Dendritic cell treated with granulocyte-macrophage colony-stimulating factor and Interleukin-4, amounts not matched to agents 40 ng/mL and 50 ng/mL, for 4 days (primary cell): Measurements from ENCODE around the gene CYP4F3.
A peak's percentile ranks its signal among the peaks of the same experiment; 100 is the strongest.

ENCODE experiments used
- H3K27ac Mint-ChIP-seq: one replicate; pipeline ENCODE4 v1.8.0; 2022; ENCODE audit warnings: mild to moderate bottlenecking, mixed read lengths
- H3K27me3 Mint-ChIP-seq: one replicate; pipeline ENCODE4 v1.8.0; 2022; ENCODE audit warnings: mild to moderate bottlenecking, mixed read lengths
- H3K36me3 Mint-ChIP-seq: one replicate; pipeline ENCODE4 v1.8.0; 2022; ENCODE audit warnings: low read depth, mixed read lengths
- H3K4me1 Mint-ChIP-seq: one replicate; pipeline ENCODE4 v1.8.0; 2022; ENCODE audit warnings: low read depth, mixed read lengths
- H3K4me3 Mint-ChIP-seq: one replicate; pipeline ENCODE4 v1.8.0; 2022; ENCODE audit warnings: mild to moderate bottlenecking, moderate library complexity, mixed read lengths
- H3K9me3 Mint-ChIP-seq: one replicate; pipeline ENCODE4 v1.8.0; 2022; ENCODE audit warnings: mixed read lengths
- intact Hi-C: fragments of 100-400 bp; cut with micrococcal nuclease; formaldehyde crosslinking; loops from one replicate; pipeline ENCODE4 v1.15.0; 2022

Gene CYP4F3

GRCh38 chr19:15618321-15618720, 22.4 kb upstream of the CYP4F3 start:
- Mint-ChIP-seq H3K27me3 (peaks cover 17% of the 10 kb centered on the region), H3K9me3 (no peaks in the 10 kb centered on the region), H3K27ac (no peak overlapping the region), H3K4me3 (no peak overlapping the region), H3K36me3 (no peaks in the 10 kb centered on the region), H3K4me1 (peaks cover 6% of the 10 kb centered on the region)
- intact Hi-C loops: no loop called here

- Mint-ChIP-seq H3K36me3 (no peaks in the 10 kb centered on the region), H3K27me3 (peaks cover 10% of the 10 kb centered on the region), H3K4me3 (no peak overlapping the region), H3K27ac (no peak overlapping the region), H3K9me3 (no peaks in the 10 kb centered on the region), H3K4me1 (peaks cover 6% of the 10 kb centered on the region)
- intact Hi-C loops: loop anchor here (10.0 kb wide), 1 partner anchor 133 kb away; no protein-coding TSS in a partner anchor
Observed at GRCh38 chr19:15621801-15622200, 18.9 kb upstream of the CYP4F3 start.

DNA sequence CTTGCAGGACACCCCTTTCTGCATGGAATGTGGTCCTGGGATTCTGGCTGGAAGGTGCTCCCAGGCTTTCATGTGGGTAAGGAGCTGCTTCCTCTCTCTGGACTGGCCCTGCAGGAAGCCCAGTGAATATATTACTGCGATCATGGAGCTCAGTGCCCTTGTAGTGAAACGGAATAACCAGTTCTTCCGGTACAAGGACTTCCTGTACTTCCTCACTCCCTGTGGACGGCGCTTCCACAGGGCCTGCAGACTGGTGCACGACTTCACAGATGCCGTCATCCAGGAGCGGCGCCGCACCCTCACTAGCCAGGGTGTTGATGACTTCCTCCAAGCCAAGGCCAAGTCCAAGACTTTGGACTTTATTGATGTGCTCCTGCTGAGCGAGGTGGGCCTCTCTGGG, 17.7 kb upstream of the CYP4F3 start:
- no peaks in the 10 kb centered on the region for H3K9me3 Mint-ChIP-seq
- intact Hi-C loops: loop anchor here (10.0 kb wide), 1 partner anchor 132 kb away; no protein-coding TSS in a partner anchor
- H3K27ac Mint-ChIP-seq: no peak overlapping the region
- peaks cover 4% of the 10 kb centered on the region for H3K4me1 Mint-ChIP-seq
- H3K27me3 Mint-ChIP-seq: peaks cover 13% of the 10 kb centered on the region
- H3K36me3 Mint-ChIP-seq: no peaks in the 10 kb centered on the region
- no peak overlapping the region for H3K4me3 Mint-ChIP-seq

GRCh38 chr19:15623711-15624318, 16.9 kb upstream of the CYP4F3 start:
- Mint-ChIP-seq H3K27me3 (peaks cover 19% of the 10 kb centered on the region), H3K36me3 (no peaks in the 10 kb centered on the region), H3K27ac (no peak overlapping the region), H3K4me1 (no peaks in the 10 kb centered on the region), H3K9me3 (no peaks in the 10 kb centered on the region), H3K4me3 (no peak overlapping the region)
- intact Hi-C loops: loop anchor here (10.0 kb wide), 1 partner anchor 131 kb away; no protein-coding TSS in a partner anchor

GRCh38 chr19:15628236-15629002, 12.3 kb upstream of the CYP4F3 start:
- H3K27ac Mint-ChIP-seq: no peak overlapping the region

GRCh38 chr19:15629003-15629880, 11.5 kb upstream of the CYP4F3 start:
- Mint-ChIP-seq H3K4me1 (peaks cover 10% of the 10 kb centered on the region), H3K9me3 (no peaks in the 10 kb centered on the region), H3K4me3 (no peak overlapping the region), H3K36me3 (no peaks in the 10 kb centered on the region), H3K27me3 (peaks cover 14% of the 10 kb centered on the region), H3K27ac (no peak overlapping the region)
- intact Hi-C loops: loop anchor here (5.0 to 10.0 kb wide), 2 partner anchors 126 to 413 kb away; no protein-coding TSS in a partner anchor

More at GRCh38 chr19:15628236-15629002, 12.3 kb upstream of the CYP4F3 start:
- intact Hi-C loops: loop anchor here (5.0 to 10.0 kb wide), 2 partner anchors 126 to 414 kb away; no protein-coding TSS in a partner anchor
- peaks cover 18% of the 10 kb centered on the region for H3K27me3 Mint-ChIP-seq
- no peaks in the 10 kb centered on the region for H3K36me3 Mint-ChIP-seq
- H3K9me3 Mint-ChIP-seq: no peaks in the 10 kb centered on the region
- no peak overlapping the region for H3K4me3 Mint-ChIP-seq
- peaks cover 7% of the 10 kb centered on the region for H3K4me1 Mint-ChIP-seq

GRCh38 chr19:15631817-15632216, 8.9 kb upstream of the CYP4F3 start:
- Mint-ChIP-seq H3K36me3 (no peaks in the 10 kb centered on the region), H3K4me3 (no peak overlapping the region), H3K27me3 (peaks cover 12% of the 10 kb centered on the region), H3K27ac (no peak overlapping the region), H3K9me3 (no peaks in the 10 kb centered on the region), H3K4me1 (peaks cover 33% of the 10 kb centered on the region)
- intact Hi-C loops: loop anchor here (2.0 to 5.0 kb wide), 2 partner anchors 237 to 550 kb away; no protein-coding TSS in a partner anchor

DNA sequence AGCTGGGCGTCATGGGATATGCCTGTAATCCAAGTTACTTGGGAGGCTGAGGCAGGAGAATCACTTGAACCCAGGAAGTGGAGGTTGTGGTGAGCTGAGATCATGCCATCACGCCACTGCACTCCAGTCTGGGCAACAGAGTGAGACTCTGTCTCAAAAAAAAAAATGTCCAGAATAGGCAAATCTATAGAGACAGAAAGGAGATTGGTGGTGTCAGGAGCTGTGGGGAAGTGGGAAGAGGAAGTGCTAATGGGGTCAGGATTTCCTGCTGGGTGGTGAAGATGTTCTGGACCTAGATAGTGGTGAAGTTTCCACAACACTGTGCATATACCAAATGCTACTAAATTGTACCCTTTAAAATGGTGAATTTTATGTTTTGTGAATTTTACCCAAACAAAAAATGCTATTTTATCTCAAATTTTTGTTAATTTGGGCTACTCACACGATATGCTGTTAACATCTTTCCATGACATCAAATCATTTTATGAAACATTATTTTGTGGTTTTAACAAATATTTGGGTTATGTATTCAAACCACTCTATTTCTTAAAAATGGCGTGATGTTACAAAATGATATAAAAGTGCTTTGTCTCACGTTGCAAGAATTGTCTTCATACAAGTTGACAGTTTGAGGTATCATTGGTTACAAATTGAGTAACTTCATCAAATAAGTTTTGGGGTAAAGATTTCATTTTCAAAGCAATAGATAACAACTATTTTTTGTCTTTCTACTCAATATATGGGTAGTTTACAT, 7.4 kb upstream of the CYP4F3 start:
- peaks cover 6% of the 10 kb centered on the region for H3K27me3 Mint-ChIP-seq
- peaks cover 33% of the 10 kb centered on the region for H3K4me1 Mint-ChIP-seq
- peak overlapping the region; percentile 6 for H3K27ac Mint-ChIP-seq
- no peak overlapping the region for H3K4me3 Mint-ChIP-seq
- no peaks in the 10 kb centered on the region for H3K36me3 Mint-ChIP-seq
- H3K9me3 Mint-ChIP-seq: no peaks in the 10 kb centered on the region
- intact Hi-C loops: loop anchor here (5.0 kb wide), 1 partner anchor 549 kb away; no protein-coding TSS in a partner anchor

GRCh38 chr19:15634105-15634504, 6.6 kb upstream of the CYP4F3 start:
- intact Hi-C loops: loop anchor here (5.0 kb wide), 1 partner anchor 548 kb away; no protein-coding TSS in a partner anchor
- H3K27me3 Mint-ChIP-seq: no peaks in the 10 kb centered on the region
- H3K4me1 Mint-ChIP-seq: peaks cover 33% of the 10 kb centered on the region
- no peak overlapping the region for H3K27ac Mint-ChIP-seq
- no peak overlapping the region for H3K4me3 Mint-ChIP-seq
- no peaks in the 10 kb centered on the region for H3K36me3 Mint-ChIP-seq
- H3K9me3 Mint-ChIP-seq: no peaks in the 10 kb centered on the region

- Mint-ChIP-seq H3K36me3 (no peaks in the 10 kb centered on the region), H3K27me3 (no peaks in the 10 kb centered on the region), H3K9me3 (no peaks in the 10 kb centered on the region), H3K27ac (no peak overlapping the region), H3K4me1 (peaks cover 39% of the 10 kb centered on the region), H3K4me3 (no peak overlapping the region)
- intact Hi-C loops: no loop called here
Observed at GRCh38 chr19:15635016-15635805, 5.5 kb upstream of the CYP4F3 start.

DNA sequence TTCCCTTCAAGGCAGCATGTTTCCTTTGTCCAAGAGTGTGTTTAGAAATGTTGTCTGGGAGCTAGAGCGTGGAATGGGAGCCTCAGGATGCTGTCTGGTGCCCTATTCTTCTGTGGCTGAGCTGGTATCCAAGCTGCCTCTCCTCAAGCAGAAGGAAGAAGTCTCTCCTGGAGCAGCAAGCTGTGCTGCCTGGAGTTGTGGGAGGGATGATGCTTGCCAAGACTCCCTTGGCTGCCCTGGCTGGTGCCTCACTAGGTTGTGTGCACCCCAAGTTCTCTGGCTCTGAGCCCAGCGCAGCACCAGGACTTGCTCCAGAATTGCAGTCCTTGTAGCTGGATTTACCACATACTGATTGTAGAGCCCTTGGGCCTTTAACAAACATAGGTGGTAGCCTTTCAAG, 4.7 kb upstream of the CYP4F3 start:
- H3K4me3 Mint-ChIP-seq: no peak overlapping the region
- intact Hi-C loops: no loop called here
- peaks cover 47% of the 10 kb centered on the region for H3K4me1 Mint-ChIP-seq
- H3K27me3 Mint-ChIP-seq: no peaks in the 10 kb centered on the region
- no peaks in the 10 kb centered on the region for H3K36me3 Mint-ChIP-seq
- no peak overlapping the region for H3K27ac Mint-ChIP-seq
- no peaks in the 10 kb centered on the region for H3K9me3 Mint-ChIP-seq

DNA sequence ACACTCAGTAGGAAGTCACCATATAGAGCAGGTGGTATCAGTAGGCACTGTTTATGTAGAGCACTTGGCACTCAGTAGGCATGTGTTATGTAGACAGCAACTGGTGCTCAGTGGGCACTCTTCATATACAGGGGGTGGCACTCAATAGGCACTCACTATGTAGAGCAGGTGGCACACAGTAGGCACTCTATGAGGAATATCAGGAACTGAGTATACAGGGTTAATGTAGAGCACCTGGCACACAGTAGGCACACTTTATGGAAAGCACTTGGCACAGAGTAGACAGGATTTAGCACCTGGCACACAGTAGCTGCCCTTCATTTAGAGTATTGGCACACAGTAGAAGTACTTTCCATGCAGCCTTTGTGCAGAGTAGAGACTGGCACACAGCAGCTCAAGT, 1.1 kb upstream of the CYP4F3 start:
- H3K36me3 Mint-ChIP-seq: no peaks in the 10 kb centered on the region
- H3K27me3 Mint-ChIP-seq: no peaks in the 10 kb centered on the region
- no peak overlapping the region for H3K27ac Mint-ChIP-seq
- intact Hi-C loops: no loop called here
- peaks cover 54% of the 10 kb centered on the region for H3K4me1 Mint-ChIP-seq
- no peaks in the 10 kb centered on the region for H3K9me3 Mint-ChIP-seq
- H3K4me3 Mint-ChIP-seq: no peak overlapping the region
